H9 (cell line): ENCODE data around the gene RAB15. TPM values are rescaled to one million over a fixed set of nuclear protein-coding genes. Genes with fewer than 3 reads are reported as not detected.
A peak's percentile ranks its signal among the peaks of the same experiment; 100 is the strongest.

Experiments
- DNase-seq: peaks from one replicate; pipeline ENCODE4 v3.0.0-alpha.2; 2017
- H2AFZ ChIP-seq: one replicate; pipeline ENCODE4 v1.6.1; 2013; ENCODE audit warnings: mild to moderate bottlenecking, low read length, control low read depth, moderate library complexity
- H2AK5ac ChIP-seq: 2 replicates; pipeline ENCODE4 v1.6.1; 2013; ENCODE audit warnings: low read length, control low read depth, mixed read lengths; ENCODE audit not compliant: insufficient read length
- H2BK120ac ChIP-seq: one replicate; pipeline ENCODE4 v1.6.1; 2013; ENCODE audit warnings: low read depth, mild to moderate bottlenecking, low read length, control low read depth, inconsistent platforms; ENCODE audit not compliant: poor library complexity, severe bottlenecking
- H2BK12ac ChIP-seq: 2 replicates; pipeline ENCODE4 v1.6.1; 2013; ENCODE audit warnings: low read length, control low read depth, mixed read lengths, low read depth; ENCODE audit not compliant: insufficient read length
- H2BK15ac ChIP-seq: 2 replicates; pipeline ENCODE4 v1.6.1; 2013; ENCODE audit warnings: low read depth, low read length, control low read depth
- H2BK20ac ChIP-seq: one replicate; pipeline ENCODE4 v1.6.1; 2013; ENCODE audit warnings: low read depth, mild to moderate bottlenecking, low read length, control low read depth, inconsistent platforms; ENCODE audit not compliant: poor library complexity, severe bottlenecking
- H2BK5ac ChIP-seq: 2 replicates; pipeline ENCODE4 v1.6.1; 2013; ENCODE audit warnings: low read length, control low read depth, mixed read lengths; ENCODE audit not compliant: insufficient read length
- H3K14ac ChIP-seq: 2 replicates; pipeline ENCODE4 v1.6.1; 2013; ENCODE audit warnings: low read length, control low read depth; ENCODE audit not compliant: insufficient read depth
- H3K18ac ChIP-seq: 2 replicates; pipeline ENCODE4 v1.6.1; 2013; ENCODE audit warnings: low read depth, mild to moderate bottlenecking, mixed read lengths, low read length, control low read depth; ENCODE audit not compliant: insufficient read length
- H3K23ac ChIP-seq: 2 replicates; pipeline ENCODE4 v1.6.1; 2013; ENCODE audit warnings: low read length, control low read depth, mixed read lengths, low read depth; ENCODE audit not compliant: insufficient read length
- H3K23me2 ChIP-seq: 2 replicates; pipeline ENCODE4 v1.6.1; 2013; ENCODE audit warnings: low read depth, mild to moderate bottlenecking, mixed read lengths, low read length, control low read depth; ENCODE audit not compliant: insufficient read length, poor library complexity, severe bottlenecking
- H3K27ac ChIP-seq: 2 replicates; pipeline ENCODE4 v1.5.1; 2013; ENCODE audit warnings: low read length, control low read depth, mixed read lengths, low read depth; ENCODE audit not compliant: insufficient read length
- H3K27me3 ChIP-seq: 2 replicates; pipeline ENCODE4 v1.6.1; 2013; ENCODE audit warnings: low read length, control low read depth, inconsistent platforms; ENCODE audit not compliant: insufficient read depth
- H3K4ac ChIP-seq: 2 replicates; pipeline ENCODE4 v1.6.1; 2013; ENCODE audit warnings: low read depth, mild to moderate bottlenecking, control low read depth, inconsistent platforms, low read length, moderate library complexity
- H3K4me1 ChIP-seq: 2 replicates; pipeline ENCODE4 v1.6.1; 2013; ENCODE audit warnings: low read length, control low read depth, inconsistent platforms; ENCODE audit not compliant: insufficient read depth
- H3K4me2 ChIP-seq: 2 replicates; pipeline ENCODE4 v1.6.1; 2013; ENCODE audit warnings: low read length, control low read depth, mixed read lengths; ENCODE audit not compliant: insufficient read length, insufficient read depth
- H3K56ac ChIP-seq: 2 replicates; pipeline ENCODE4 v1.6.1; 2013; ENCODE audit warnings: low read depth, mild to moderate bottlenecking, mixed read lengths, low read length, control low read depth; ENCODE audit not compliant: insufficient read length
- H3K79me1 ChIP-seq: 2 replicates; pipeline ENCODE4 v1.6.1; 2013; ENCODE audit warnings: low read depth, mild to moderate bottlenecking, moderate library complexity, low read length, control low read depth, inconsistent platforms; ENCODE audit not compliant: insufficient read depth, poor library complexity, severe bottlenecking
- H3K79me2 ChIP-seq: 2 replicates; pipeline ENCODE4 v1.6.1; 2013; ENCODE audit warnings: low read length, control low read depth, inconsistent platforms; ENCODE audit not compliant: insufficient read depth
- H3K9ac ChIP-seq: 2 replicates; pipeline ENCODE4 v1.6.1; 2013; ENCODE audit warnings: low read length, control low read depth, mixed read lengths; ENCODE audit not compliant: insufficient read length; ENCODE audit errors: extremely low read depth
- H3K9me3 ChIP-seq: one replicate; pipeline ENCODE4 v1.6.1; 2013; ENCODE audit warnings: low read depth, low read length, inconsistent platforms; ENCODE audit not compliant: control insufficient read depth
- H3T11ph ChIP-seq: one replicate; pipeline ENCODE4 v1.6.1; 2013; ENCODE audit warnings: mild to moderate bottlenecking, low read length, control low read depth, inconsistent platforms
- H4K20me1 ChIP-seq: one replicate; pipeline ENCODE4 v1.6.1; 2013; ENCODE audit not compliant: control insufficient read depth, insufficient read length, insufficient read depth
- H4K5ac ChIP-seq: 2 replicates; pipeline ENCODE4 v1.6.1; 2013; ENCODE audit warnings: low read depth, mild to moderate bottlenecking, mixed read lengths, low read length, control low read depth; ENCODE audit not compliant: insufficient read length
- H4K8ac ChIP-seq: replicated peaks from 2 replicates; pipeline ENCODE4 v1.6.1; 2013; ENCODE audit warnings: low read length, control low read depth, mixed read lengths, low read depth; ENCODE audit not compliant: insufficient read length
- H4K91ac ChIP-seq: 2 replicates; pipeline ENCODE4 v1.6.1; 2013; ENCODE audit warnings: low read depth, mild to moderate bottlenecking, moderate library complexity, mixed read lengths, low read length, control low read depth; ENCODE audit not compliant: insufficient read length
- H3K27ac Mint-ChIP-seq, 3 experiments: 2 replicates in 2 of 3; 3 replicates in 1 of 3; pipeline ENCODE4 v1.8.0; 2020 to 2021; ENCODE audit warnings: mixed read lengths in 3 of 3, mild to moderate bottlenecking in 1 of 3, moderate library complexity in 1 of 3
- H3K27me3 Mint-ChIP-seq: 2 replicates; pipeline ENCODE4 v1.8.0; 2021; ENCODE audit warnings: low read depth, mild to moderate bottlenecking, moderate library complexity, mixed read lengths
- H3K36me3 Mint-ChIP-seq, 3 experiments: 2 replicates in 2 of 3; 3 replicates in 1 of 3; pipeline ENCODE4 v1.8.0; 2020 to 2021; ENCODE audit warnings: low read depth in 3 of 3, mixed read lengths in 3 of 3; ENCODE audit not compliant: insufficient read depth in 1 of 3
- H3K4me1 Mint-ChIP-seq, 2 experiments: 2 replicates each; pipeline ENCODE4 v1.8.0; 2020; ENCODE audit warnings: mixed read lengths in 2 of 2
- H3K4me3 Mint-ChIP-seq, 2 experiments: 2 replicates in 1 of 2; 3 replicates in 1 of 2; pipeline ENCODE4 v1.8.0; 2020 to 2021; ENCODE audit warnings: mild to moderate bottlenecking in 2 of 2, mixed read lengths in 2 of 2, moderate library complexity in 1 of 2
- H3K9me3 Mint-ChIP-seq, 2 experiments: 2 replicates in 1 of 2; 3 replicates in 1 of 2; pipeline ENCODE4 v1.8.0; 2020; ENCODE audit warnings: mild to moderate bottlenecking in 2 of 2, mixed read lengths in 2 of 2, moderate library complexity in 1 of 2
- CTCF ChIP-seq: fragments of 200-600 bp; sonication (generic); conservative IDR thresholded peaks from 3 replicates; pipeline ENCODE4 v1.8.0; 2021; ENCODE audit warnings: antibody characterized with exemption, mild to moderate bottlenecking
- WGBS: extraction: QIAGEN DNeasy Blood & Tissue Kit; methylation state at CpG from one replicate; pipeline ENCODE4 v1.1.7; 2013; ENCODE audit warnings: missing lambda C conversion rate, low lambda C conversion rate, mixed read lengths; ENCODE audit not compliant: insufficient read length; ENCODE audit errors: extremely low coverage; 5-methylcytosine and 5-hydroxymethylcytosine counted together
- total RNA-seq: library from RNA; stranded (reverse); gene quantifications from 2 replicates; pipeline ENCODE4 v1.2.1, GENCODE V29; 2021

Gene RAB15
- total RNA-seq, 1 experiment from 2014 or later: 54.3 TPM

- Mint-ChIP-seq H3K36me3 (peaks cover 0 to 6% (median 3%) of the 10 kb centered on the region in 3 experiments; a peak in 3 of 7 replicates), H3K4me1 (peaks cover 11 to 19% of the 10 kb centered on the region in 2 experiments), H3K9me3 (no peaks in the 10 kb centered on the region; a peak in 1 of 5 replicates), H3K27me3 (no peaks in the 10 kb centered on the region), H3K4me3 (no peak overlapping the region), H3K27ac (0 out of 7 replicates have a peak overlapping the region, but pooled peaks of 1 of the 3 experiments have one; percentile 36)
- no peak overlapping the region for H2BK5ac ChIP-seq
- no peak overlapping the region for H3T11ph ChIP-seq
- no peak overlapping the region for H3K14ac ChIP-seq
- no peak overlapping the region for H3K27ac ChIP-seq
- no peak overlapping the region for H3K9ac ChIP-seq
- no peak overlapping the region for H2BK12ac ChIP-seq
- no peak overlapping the region for H2AFZ ChIP-seq
- no peak overlapping the region for H2BK15ac ChIP-seq
- H4K91ac ChIP-seq: no peak overlapping the region
- peaks cover 6% of the 10 kb centered on the region; the same call in 1 of the 2 replicates for H3K79me2 ChIP-seq
- no peak overlapping the region for H3K4me2 ChIP-seq
- H3K27me3 ChIP-seq: no peaks in the 10 kb centered on the region
- no CpG with 5 or more reads among the region's 4 CpGs for WGBS
- no peak overlapping the region for H4K5ac ChIP-seq
- peaks cover 9% of the 10 kb centered on the region for H3K79me1 ChIP-seq
- H3K18ac ChIP-seq: no peak overlapping the region
- H3K9me3 ChIP-seq: no peaks in the 10 kb centered on the region
- no peak for DNase-seq
- H3K23ac ChIP-seq: no peak overlapping the region
- TF ChIP-seq CTCF: no peak
- no peak overlapping the region for H2BK120ac ChIP-seq
- H3K4ac ChIP-seq: no peak overlapping the region
- H3K4me1 ChIP-seq: 0 out of 2 replicates have a peak, but pooled peaks cover 3% of the 10 kb centered on the region
- no peak overlapping the region for H3K56ac ChIP-seq
- H2BK20ac ChIP-seq: no peak overlapping the region
- peaks cover 6% of the 10 kb centered on the region for H3K23me2 ChIP-seq
- no peaks in the 10 kb centered on the region for H4K20me1 ChIP-seq
- no peak overlapping the region for H4K8ac ChIP-seq
- H2AK5ac ChIP-seq: no peak overlapping the region
Measured at GRCh38 chr14:64918216-64918615, 53.9 kb downstream of the RAB15 start.
